Measurements from ENCODE around the gene OR7G1.

- TF ChIP-seq ZNF317 (CRISPR knock-in tag; IDR thresholded peaks at IDR 0.05; ENCODE audit: borderline replicate concordance, low read depth) (no peak), TEAD4 (CRISPR knock-in tag; IDR thresholded peaks at IDR 0.05) (no peak), GRHL2 (CRISPR knock-in tag; IDR thresholded peaks at IDR 0.05; ENCODE audit: insufficient replicate concordance, severe bottlenecking) (no peak), MXD4 (CRISPR knock-in tag; IDR thresholded peaks at IDR 0.05; ENCODE audit: borderline replicate concordance) (no peak), HMGXB4 (CRISPR knock-in tag; IDR thresholded peaks at IDR 0.05) (no peak), CTCF (IDR thresholded peaks at IDR 0.05) (no peak), NFYB (CRISPR knock-in tag; conservative IDR thresholded peaks at IDR 0.05; ENCODE audit: low read depth) (no peak), FOXJ3 (CRISPR knock-in tag; IDR thresholded peaks at IDR 0.05; ENCODE audit: borderline replicate concordance) (no peak), ZNF396 (CRISPR knock-in tag; IDR thresholded peaks at IDR 0.05; ENCODE audit: borderline replicate concordance) (no peak)
These were observed 45.9 kb upstream of the OR7G1 start for GRCh38 chr19:9161427-9161826.
